HepG2 (cell line): ENCODE data around the gene FFAR2. TPM values are rescaled to one million over a fixed set of nuclear protein-coding genes. Genes with fewer than 3 reads are reported as not detected.

ENCODE experiments used
- ATAC-seq: fragments of 200-7000 bp; cut with Tn5 transposase; 3 replicates; pipeline ENCODE4 v1.9.1; 2020; ENCODE audit warnings: mild to moderate bottlenecking, moderate library complexity
- BruUV-seq: library from RNA; stranded (reverse); fragments of 400-500 nt; replicated peaks from 2 replicates; lab custom pipeline; 2021; lab: Mats Ljungman, UMichigan
- CTCF ChIA-PET: fragments of 300-600 bp; formaldehyde crosslinking; extraction: SDS; loops from one replicate; lab custom pipeline; 2021; ENCODE audit warnings: low total read pairs, inconsistent platforms, low intra/inter-chr PET ratio; lab: Yijun Ruan, JAX
- POLR2A ChIA-PET: fragments of 350-600 bp; sonication (Branson Sonifier 250); formaldehyde crosslinking; loops from one replicate; lab custom pipeline; 2020; ENCODE audit warnings: antibody characterized with exemption, inconsistent platforms; lab: Yijun Ruan, JAX
- DNase-seq: peaks from one replicate; pipeline ENCODE4 v3.0.0-alpha.2; 2015; ENCODE audit warnings: low spot score
- FAIRE-seq: peaks from 3 replicates; lab custom pipeline; 2011; peaks lifted over from hg19 to GRCh38; lab: Jason Lieb, UNC
- H2AFZ ChIP-seq: one replicate; pipeline ENCODE4 v1.6.1; 2011; ENCODE audit warnings: low read length, inconsistent platforms
- H3K27ac ChIP-seq: fragments of 300-600 bp; 3 replicates; pipeline ENCODE4 v1.8.0; 2011; ENCODE audit warnings: mixed run types, mild to moderate bottlenecking, mixed read lengths, low read length, inconsistent platforms; ENCODE audit not compliant: insufficient read depth; ENCODE audit errors: extremely low read length
- H3K27me3 ChIP-seq, 2 experiments: fragments of 200-600 bp in 1 of 2; 2 replicates in 1 of 2; 3 replicates in 1 of 2; pipeline versions ENCODE4 v1.6.0 to v1.8.0; 2011; ENCODE audit warnings: low read length in 2 of 2, mild to moderate bottlenecking in 2 of 2, moderate library complexity in 2 of 2, inconsistent platforms in 1 of 2; ENCODE audit not compliant: insufficient read depth in 2 of 2, control insufficient read depth in 1 of 2
- H3K36me3 ChIP-seq, 2 experiments: fragments of 200-600 bp in 1 of 2; replicated peaks in 1 of 2; 2 replicates in 1 of 2; 3 replicates in 1 of 2; pipeline versions ENCODE4 v1.5.1 to v1.8.0; 2011; ENCODE audit warnings: low read length in 2 of 2, inconsistent platforms in 1 of 2; ENCODE audit not compliant: insufficient read depth in 2 of 2, control insufficient read depth in 1 of 2
- H3K4me1 ChIP-seq: 2 replicates; pipeline ENCODE4 v1.5.1; 2012; ENCODE audit warnings: low read length, inconsistent platforms; ENCODE audit not compliant: insufficient read depth
- H3K4me2 ChIP-seq: 2 replicates; pipeline ENCODE4 v1.6.0; 2011; ENCODE audit warnings: low read depth, low read length, inconsistent platforms
- H3K4me3 ChIP-seq, 3 experiments: fragments of 200-600 bp in 1 of 3; sonication (generic), shearing (Covaris generic) in 1 of 3; replicated peaks in 1 of 3; 2 replicates each; pipeline ENCODE4 v1.5.1; 2011 to 2016; ENCODE audit warnings: low read length in 3 of 3, inconsistent platforms in 2 of 3, low read depth in 2 of 3, mild to moderate bottlenecking in 2 of 3, control low read depth in 1 of 3, mixed read lengths in 1 of 3; ENCODE audit not compliant: insufficient read depth in 1 of 3
- H3K79me2 ChIP-seq: one replicate; pipeline ENCODE4 v1.6.1; 2011; ENCODE audit warnings: low read length, inconsistent platforms; ENCODE audit not compliant: insufficient read depth
- H3K9ac ChIP-seq: 2 replicates; pipeline ENCODE4 v1.6.0; 2011; ENCODE audit warnings: mild to moderate bottlenecking, low read depth, low read length, inconsistent platforms; ENCODE audit not compliant: insufficient read depth
- H3K9me3 ChIP-seq: 2 replicates; pipeline ENCODE4 v1.5.1; 2012; ENCODE audit warnings: mild to moderate bottlenecking, low read length
- H4K20me1 ChIP-seq: 2 replicates; pipeline ENCODE4 v1.6.0; 2011; ENCODE audit warnings: inconsistent platforms, mild to moderate bottlenecking, low read length, moderate library complexity; ENCODE audit not compliant: insufficient read depth
- AFF4 ChIP-seq: sonication (generic); formaldehyde crosslinking; IDR thresholded peaks from 2 replicates; pipeline ENCODE4 v1.4.0; 2020; ENCODE audit warnings: missing genetic modification reagents
- BHLHE40 ChIP-seq: IDR thresholded peaks from 2 replicates; pipeline ENCODE4 v1.6.1; 2011; ENCODE audit warnings: low read length, improper control_type of control experiment
- ELF1 ChIP-seq: sonication (generic); formaldehyde crosslinking; IDR thresholded peaks from 2 replicates; pipeline ENCODE4 v1.4.0; 2020; ENCODE audit warnings: missing genetic modification reagents
- HNF4A ChIP-seq: sonication (generic); formaldehyde crosslinking; IDR thresholded peaks from 2 replicates; pipeline ENCODE4 v1.4.0; 2020; ENCODE audit warnings: missing genetic modification reagents
- KLF9 ChIP-seq: IDR thresholded peaks from 2 replicates; pipeline ENCODE4 v1.6.1; 2016; ENCODE audit warnings: low read depth
- MXI1 ChIP-seq: IDR thresholded peaks from 3 replicates; pipeline ENCODE4 v1.6.1; 2012; ENCODE audit warnings: low read depth, low read length, inconsistent platforms, borderline replicate concordance
- TBP ChIP-seq: sonication (generic); formaldehyde crosslinking; IDR thresholded peaks from 2 replicates; pipeline ENCODE4 v1.5.0; 2020; ENCODE audit warnings: missing genetic modification reagents
- TP53 ChIP-seq: sonication (generic); formaldehyde crosslinking; conservative IDR thresholded peaks from 2 replicates; pipeline ENCODE4 v1.4.0; 2020; ENCODE audit warnings: missing genetic modification reagents
- ZBTB1 ChIP-seq: sonication (generic); formaldehyde crosslinking; IDR thresholded peaks from 2 replicates; pipeline ENCODE4 v1.4.0; 2020; ENCODE audit warnings: missing genetic modification reagents, borderline replicate concordance
- ZNF317 ChIP-seq: sonication (generic); formaldehyde crosslinking; IDR thresholded peaks from 2 replicates; pipeline ENCODE4 v1.5.0; 2020; ENCODE audit warnings: mild to moderate bottlenecking, missing genetic modification reagents
- ZNF354B ChIP-seq: sonication (generic); formaldehyde crosslinking; IDR thresholded peaks from 2 replicates; pipeline ENCODE4 v1.8.0; 2022; ENCODE audit warnings: mild to moderate bottlenecking, missing genetic modification reagents
- ZNF563 ChIP-seq: sonication (generic); formaldehyde crosslinking; IDR thresholded peaks from 2 replicates; pipeline ENCODE4 v1.8.0; 2022; ENCODE audit warnings: mild to moderate bottlenecking, moderate library complexity, missing genetic modification reagents
- ZNF777 ChIP-seq: sonication (generic); formaldehyde crosslinking; IDR thresholded peaks from 2 replicates; pipeline ENCODE4 v1.4.0; 2020; ENCODE audit warnings: missing genetic modification reagents
- WGBS: methylation state at CpG from one replicate; pipeline ENCODE4 v1.1.6; 2017; ENCODE audit warnings: low lambda C conversion rate; 5-methylcytosine and 5-hydroxymethylcytosine counted together
- in situ Hi-C: cut with HindIII; loops from 2 replicates; pipeline ENCODE4 v1.10.0; 2017; ENCODE audit warnings: low pct_unique_long_range_greater_than_20kb; ENCODE audit not compliant: extremely low pct_ligation_motif_present
- intact Hi-C: fragments of 100-400 bp; cut with micrococcal nuclease; formaldehyde crosslinking; loops from one replicate; pipeline ENCODE4 v1.10.0; 2022; ENCODE audit not compliant: unreplicated experiment
- polyA plus RNA-seq, 8 experiments: library from polyadenylated mRNA; depleted of rRNA in 3 of 8; stranded (reverse) in 7 of 8; unstranded in 1 of 8; fragments of >200 nt; fragmentation: Illumina TruSeq in 4 of 8; extraction: Trizol in 4 of 8; gene quantifications; 2 replicates each; pipeline versions ENCODE4 v1.2.1 to v1.2.3, GENCODE V29; 2011 to 2016; ENCODE audit warnings: low read depth in 4 of 8, missing spikeins in 1 of 8, mixed read lengths in 1 of 8; ENCODE audit not compliant: insufficient read depth in 1 of 8
- total RNA-seq, 5 experiments: library from RNA; depleted of rRNA; stranded (reverse); fragments of >200 nt; fragmentation: Illumina TruSeq; extraction: Trizol; gene quantifications; 2 replicates each; pipeline ENCODE4 v1.2.3, GENCODE V29; 2016; ENCODE audit warnings: low read depth in 1 of 5

The FFAR2 gene
- total and polyA plus RNA-seq, 2 of the 13 experiments (the other 11 are each of a cell fraction or from before 2014, with no cell fraction given) = 0.12 TPM; not detected in 1

- no peaks in the 10 kb centered on the region for H3K36me3 ChIP-seq
- FAIRE-seq = no peak
- no peak for TF ChIP-seq ZBTB1 (CRISPR knock-in tag)
- TF ChIP-seq, all 625 proteins: peak for 0
- intact Hi-C loops = no loop called here
- H3K27ac ChIP-seq = no peak overlapping the region
- 17% methylated on average over 5 of the region's 5 CpGs for WGBS
- H3K4me1 ChIP-seq = peaks cover 44% of the 10 kb centered on the region
- peaks cover 2 to 26% of the 10 kb centered on the region in 2 experiments; a peak in 4 of 5 replicates for H3K27me3 ChIP-seq
- DNase-seq (no peak), ATAC-seq (no peak)
- POLR2A ChIA-PET = no interaction called here
- H2AFZ ChIP-seq = no peak overlapping the region
- H3K4me3 ChIP-seq = no peak overlapping the region
- no peak overlapping the region for H3K4me2 ChIP-seq
- no peaks in the 10 kb centered on the region for H3K9me3 ChIP-seq
- no peak overlapping the region for H3K9ac ChIP-seq
- no TSS peak for BruUV-seq
- no peaks in the 10 kb centered on the region for H3K79me2 ChIP-seq
- CTCF ChIA-PET = no interaction called here
- in situ Hi-C loops = no loop called here
- H4K20me1 ChIP-seq = no peaks in the 10 kb centered on the region
Observed at GRCh38 chr19:35438527-35438926, 9.5 kb upstream of the FFAR2 start.

- no peak for ATAC-seq
- Histone ChIP-seq H2AFZ (no peak overlapping the region), H3K27me3 (peaks cover 2 to 17% of the 10 kb centered on the region in 2 experiments; a peak in 4 of 5 replicates), H3K4me2 (no peak overlapping the region), H3K27ac (no peak overlapping the region), H3K4me1 (peaks cover 31% of the 10 kb centered on the region), H3K79me2 (no peaks in the 10 kb centered on the region), H3K4me3 (no peak overlapping the region), H3K9ac (no peak overlapping the region), H4K20me1 (no peaks in the 10 kb centered on the region), H3K36me3 (no peaks in the 10 kb centered on the region), H3K9me3 (no peaks in the 10 kb centered on the region)
- POLR2A ChIA-PET = no interaction called here
- no peak for FAIRE-seq
- 26% methylated on average over 5 of the region's 6 CpGs for WGBS
- DNase-seq = no peak
- CTCF ChIA-PET = no interaction called here
- BruUV-seq = no TSS peak
- in situ Hi-C loops (no loop called here), intact Hi-C loops (no loop called here)
- TF ChIP-seq TP53 = no peak
- TF ChIP-seq ZNF317 = no peak
- TF ChIP-seq ELF1 (CRISPR knock-in tag) = no peak
- no peak for TF ChIP-seq ZNF354B
- TF ChIP-seq HNF4A = peak; percentile 32
- no peak for TF ChIP-seq ZNF563 (CRISPR knock-in tag)
- TF ChIP-seq TBP (CRISPR knock-in tag) = no peak
- no peak for TF ChIP-seq ZNF777
- no peak for TF ChIP-seq KLF9 (CRISPR knock-in tag)
- TF ChIP-seq MXI1 = no peak
- TF ChIP-seq AFF4 = no peak
- 0 out of 2 replicates have a peak, but pooled peaks have one; percentile 40 for TF ChIP-seq BHLHE40
Observed at GRCh38 chr19:35439921-35440320, 8.1 kb upstream of the FFAR2 start.
